GM21717 (cell line): ENCODE data around the gene KCNAB1.
"Not testable (repeated sequence)": the region's sequence is repeated elsewhere in the genome, so short reads cannot be mapped to it uniquely, and the experiment has no call there.

Experiments used
- ATAC-seq: cut with Tn5 transposase; IDR thresholded peaks from one replicate; pipeline ENCODE4 v1.9.1; 2021; ENCODE audit warnings: mild to moderate bottlenecking, moderate library complexity; ENCODE audit not compliant: unreplicated experiment

Gene KCNAB1

GRCh38 chr3:156135921-156136638, 15.7 kb downstream of the KCNAB1 start:
- ATAC-seq, result no peak

GRCh38 chr3:156137397-156137796, 17.0 kb downstream of the KCNAB1 start:
- ATAC-seq, result not testable (repeated sequence)

- ATAC-seq, result no peak
Observed at GRCh38 chr3:156140001-156140595, 19.7 kb downstream of the KCNAB1 start.

GRCh38 chr3:156142702-156143101, 22.3 kb downstream of the KCNAB1 start:
- no peak for ATAC-seq

GRCh38 chr3:156143136-156143535, 22.8 kb downstream of the KCNAB1 start:
- ATAC-seq, result no peak

- no peak for ATAC-seq
Observed at GRCh38 chr3:156144060-156144459, 23.7 kb downstream of the KCNAB1 start.

- no peak for ATAC-seq
Observed at GRCh38 chr3:156145866-156146265, 25.5 kb downstream of the KCNAB1 start.

- ATAC-seq, result no peak
Observed at GRCh38 chr3:156148345-156148945, 28.1 kb downstream of the KCNAB1 start.

GRCh38 chr3:156148946-156149381, 28.6 kb downstream of the KCNAB1 start:
- no peak for ATAC-seq

GRCh38 chr3:156149876-156150275, 29.5 kb downstream of the KCNAB1 start:
- ATAC-seq, result no peak

GRCh38 chr3:156150434-156151066, 30.2 kb downstream of the KCNAB1 start:
- no peak for ATAC-seq

GRCh38 chr3:156151824-156152428, 31.5 kb downstream of the KCNAB1 start:
- ATAC-seq, result peak; percentile 58

- no peak for ATAC-seq
Observed at GRCh38 chr3:156158656-156159295, 38.4 kb downstream of the KCNAB1 start.

GRCh38 chr3:156160647-156161046, 40.3 kb downstream of the KCNAB1 start:
- ATAC-seq, result peak; percentile 79

GRCh38 chr3:156161172-156161571, 40.8 kb downstream of the KCNAB1 start:
- ATAC-seq, result no peak

GRCh38 chr3:156163848-156164247, 43.5 kb downstream of the KCNAB1 start:
- ATAC-seq, result no peak

GRCh38 chr3:156166808-156167207, 46.4 kb downstream of the KCNAB1 start:
- ATAC-seq, result no peak

GRCh38 chr3:156170571-156170970, 50.2 kb downstream of the KCNAB1 start:
- no peak for ATAC-seq

GRCh38 chr3:156171281-156172267, 51.2 kb downstream of the KCNAB1 start:
- no peak for ATAC-seq

GRCh38 chr3:156172536-156172935, 52.2 kb downstream of the KCNAB1 start:
- no peak for ATAC-seq
